GM21528 (cell line): Measurements from ENCODE around the gene SHISA9.

ENCODE experiments used
- ATAC-seq: cut with Tn5 transposase; IDR thresholded peaks from one replicate; pipeline ENCODE4 v1.9.1; 2021; ENCODE audit warnings: mild to moderate bottlenecking, moderate library complexity; ENCODE audit not compliant: unreplicated experiment, low FRiP score

SHISA9 gene

DNA sequence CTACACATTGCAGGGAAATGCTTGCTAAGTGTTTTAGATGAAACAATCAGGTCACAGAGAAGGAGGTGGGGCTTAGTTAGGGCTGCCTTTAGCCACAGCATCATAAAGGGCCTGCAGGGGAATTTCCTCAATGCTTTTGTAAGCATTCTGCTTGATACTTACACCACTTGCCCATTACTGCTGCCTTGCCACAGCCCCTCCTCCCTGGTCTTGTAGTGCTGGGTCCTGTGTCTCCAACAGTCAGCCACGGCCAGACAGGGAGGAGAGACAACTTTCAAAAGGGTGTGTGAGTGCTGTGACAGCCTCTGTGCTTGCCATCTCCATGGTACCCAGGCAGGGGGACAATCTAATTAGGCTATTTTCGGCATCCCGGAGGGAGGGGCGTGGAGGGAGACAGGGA is 111.2 kb downstream of the SHISA9 start:
- ATAC-seq = no peak

DNA sequence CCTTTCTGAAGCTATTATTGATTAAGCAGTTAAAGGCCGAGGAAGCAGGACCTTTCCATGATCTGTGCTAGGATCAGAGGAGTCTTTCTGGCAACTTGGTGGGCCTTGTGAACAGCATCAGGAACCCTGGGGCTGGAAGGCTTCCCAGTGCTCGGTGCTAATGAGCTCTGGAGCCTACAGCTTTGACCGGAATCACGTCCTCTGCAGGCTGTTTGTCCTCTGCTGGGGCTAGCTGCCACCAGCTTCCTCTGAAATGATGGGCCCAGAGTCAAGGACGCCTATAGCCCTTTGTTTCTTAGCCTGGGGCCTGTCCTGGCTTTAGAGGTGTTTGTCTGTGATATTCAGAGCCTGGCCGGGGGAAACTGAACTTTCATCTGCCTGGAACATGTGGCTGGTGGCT is 111.6 kb downstream of the SHISA9 start:
- no peak for ATAC-seq

GRCh38 chr16:13014476-13014875 is 113.1 kb downstream of the SHISA9 start:
- ATAC-seq = no peak

- ATAC-seq = no peak
These were observed 116.6 kb downstream of the SHISA9 start for GRCh38 chr16:13018026-13018425.

- ATAC-seq = no peak
These were observed 120.6 kb downstream of the SHISA9 start for GRCh38 chr16:13021996-13022395.

DNA sequence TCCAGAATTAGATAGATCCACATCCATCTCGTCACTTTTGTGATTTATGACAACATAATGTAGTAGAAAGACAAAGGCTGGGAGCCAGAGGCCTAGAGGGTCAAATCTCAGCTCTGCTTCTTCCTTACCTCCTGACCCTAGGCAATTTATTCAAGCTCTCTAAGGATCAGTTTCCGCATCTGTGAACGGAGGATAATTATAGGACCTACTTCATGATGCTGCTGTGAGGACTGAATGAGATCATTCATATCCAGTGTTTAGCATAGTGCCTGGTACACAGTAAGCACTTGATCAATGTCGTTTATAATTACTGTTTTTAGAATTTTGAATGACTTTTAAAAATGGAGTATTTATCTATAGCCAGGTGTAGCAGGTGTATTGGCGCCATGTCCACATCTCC is 128.4 kb downstream of the SHISA9 start:
- ATAC-seq = no peak

DNA sequence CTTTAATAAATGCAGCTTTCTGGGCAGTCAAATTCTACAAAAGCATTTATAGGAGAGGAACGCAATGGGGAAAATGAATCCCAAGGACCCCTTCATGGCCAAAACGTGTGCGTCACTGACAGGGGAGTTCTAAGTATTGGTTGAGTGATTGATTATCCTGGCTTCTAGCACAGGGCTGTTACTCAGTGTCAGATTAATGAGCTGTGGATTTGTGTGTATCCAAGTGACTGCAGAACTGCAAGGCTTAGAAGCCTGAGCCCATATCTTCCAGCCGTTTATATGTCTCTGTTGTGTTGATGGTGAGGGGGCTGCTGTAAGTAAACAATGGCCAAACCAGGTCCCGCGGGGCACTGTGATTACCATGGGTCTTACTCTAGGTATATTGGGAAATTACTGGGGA is 129.4 kb downstream of the SHISA9 start:
- ATAC-seq = no peak

GRCh38 chr16:13032911-13033310 is 131.5 kb downstream of the SHISA9 start:
- no peak for ATAC-seq

GRCh38 chr16:13036600-13036999 is 135.2 kb downstream of the SHISA9 start:
- no peak for ATAC-seq

DNA sequence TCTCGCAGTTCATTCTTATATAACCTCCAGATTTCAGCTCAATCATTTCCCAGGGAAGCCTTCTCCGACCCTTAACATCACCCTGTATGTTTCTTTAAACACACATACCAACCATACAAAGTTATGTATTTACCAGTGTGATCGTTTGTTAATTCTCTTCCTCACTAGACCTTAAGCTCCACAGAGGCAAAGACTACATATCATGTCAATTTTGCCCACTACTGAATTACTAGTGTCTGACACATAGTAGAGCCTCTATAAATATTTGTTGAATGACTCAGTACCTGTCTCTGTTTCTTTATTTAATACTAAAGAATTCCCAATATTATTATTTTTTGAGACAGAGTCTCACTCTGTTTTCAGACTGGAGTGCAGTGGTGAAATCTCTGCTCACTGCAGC is 137.2 kb downstream of the SHISA9 start:
- no peak for ATAC-seq

DNA sequence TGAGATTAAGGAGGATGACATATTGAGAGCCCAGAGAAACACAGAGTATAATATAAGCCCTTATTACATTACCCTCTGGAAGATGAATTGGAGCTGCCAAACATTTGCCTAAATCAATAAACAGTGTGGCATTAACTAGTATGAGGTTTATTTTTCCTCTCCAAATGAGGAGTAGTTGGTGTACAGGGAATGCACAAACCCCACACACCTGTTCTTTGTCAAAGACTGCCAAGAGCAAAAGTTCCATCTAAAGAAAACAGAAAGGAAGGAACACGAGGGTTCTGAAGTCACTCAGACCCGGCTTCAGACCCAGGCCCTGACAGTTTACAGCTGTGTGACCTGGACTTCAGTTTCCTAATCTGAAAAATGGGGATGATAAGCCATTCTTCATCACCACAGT is 138.1 kb downstream of the SHISA9 start:
- no peak for ATAC-seq

DNA sequence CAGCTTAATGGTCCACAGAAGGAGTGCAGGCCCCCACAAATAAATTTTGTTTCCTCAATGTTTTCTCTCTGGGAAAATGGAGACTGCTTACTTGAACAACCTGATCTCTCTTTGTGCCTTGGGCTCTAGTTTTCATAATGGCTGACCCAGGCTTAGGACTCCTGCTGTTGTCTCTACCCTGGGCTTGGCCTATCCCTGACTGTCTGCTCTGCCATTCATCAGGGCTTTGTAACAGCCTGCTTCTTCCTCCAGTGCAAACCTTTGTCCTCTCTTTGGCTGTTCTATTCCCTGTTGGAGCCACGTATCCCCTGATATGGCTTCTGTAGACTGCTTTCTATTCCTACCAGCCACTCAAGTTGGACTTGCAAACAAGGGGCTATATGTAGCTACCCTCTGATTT is 139.8 kb downstream of the SHISA9 start:
- no peak for ATAC-seq

- ATAC-seq = no peak
These were observed 140.4 kb downstream of the SHISA9 start for GRCh38 chr16:13041646-13042290.

- ATAC-seq = no peak
These were observed 140.9 kb downstream of the SHISA9 start for GRCh38 chr16:13042291-13042685.

- no peak for ATAC-seq
These were observed 144.8 kb downstream of the SHISA9 start for GRCh38 chr16:13046061-13046821.

DNA sequence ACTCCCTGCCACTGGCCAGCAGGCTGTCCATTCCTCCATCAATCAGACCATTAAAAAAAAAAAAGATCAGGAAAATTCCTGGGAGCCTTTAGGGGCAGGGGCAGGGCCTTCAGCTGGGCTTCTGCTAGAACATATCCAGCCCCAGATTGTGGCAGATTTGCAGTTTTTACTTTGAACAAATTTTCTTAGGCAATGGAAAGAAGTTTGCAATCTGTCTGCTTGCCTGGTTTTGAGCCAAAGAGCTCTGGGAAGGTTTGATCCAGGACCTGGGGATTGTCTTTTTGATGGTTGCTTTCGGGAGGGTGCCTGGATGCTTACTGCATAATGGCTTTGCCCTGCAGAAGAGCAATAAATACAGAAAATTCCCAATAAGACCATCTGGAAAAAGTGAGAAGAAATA is 145.9 kb downstream of the SHISA9 start:
- no peak for ATAC-seq

- ATAC-seq = no peak
These were observed 148.3 kb downstream of the SHISA9 start for GRCh38 chr16:13049688-13050087.

DNA sequence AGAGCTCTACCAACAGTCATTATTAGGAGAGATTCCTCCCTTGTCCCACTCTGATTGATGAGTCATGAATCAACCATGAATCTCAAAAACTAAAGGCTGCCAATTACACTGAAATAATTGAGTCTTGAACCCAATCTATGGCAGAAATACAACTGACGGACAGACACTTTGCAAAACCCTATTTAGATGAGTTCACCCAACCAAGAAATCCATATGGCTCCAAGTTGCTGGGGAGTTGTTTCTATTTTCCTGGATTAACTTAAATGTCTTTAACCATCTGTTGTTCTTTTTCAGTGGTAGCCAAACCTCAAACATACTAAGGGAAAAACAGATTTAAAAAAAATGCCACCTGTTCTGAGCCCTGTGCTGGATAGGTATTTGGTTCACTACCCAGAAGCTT is 151.0 kb downstream of the SHISA9 start:
- ATAC-seq = no peak

DNA sequence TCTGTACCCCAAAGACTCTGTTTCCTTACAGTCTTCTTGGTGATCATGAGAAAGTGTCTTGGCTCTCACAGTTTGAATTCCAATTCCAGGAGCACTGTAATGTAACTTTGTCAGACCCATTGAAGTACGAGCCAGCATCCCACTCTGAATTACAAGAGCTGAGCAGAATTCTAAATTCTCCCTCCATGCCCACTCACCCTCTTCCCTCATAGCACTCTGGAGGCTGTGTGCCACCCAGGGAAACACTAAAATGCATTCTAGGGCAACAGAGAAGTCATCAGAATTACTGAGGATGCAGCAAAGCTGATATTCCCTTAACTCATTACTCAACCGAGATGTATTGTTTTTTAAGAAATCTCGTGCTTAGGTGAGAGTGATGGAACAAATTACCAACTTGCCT is 154.1 kb downstream of the SHISA9 start:
- ATAC-seq = no peak

GRCh38 chr16:13056607-13057006 is 155.2 kb downstream of the SHISA9 start:
- no peak for ATAC-seq

DNA sequence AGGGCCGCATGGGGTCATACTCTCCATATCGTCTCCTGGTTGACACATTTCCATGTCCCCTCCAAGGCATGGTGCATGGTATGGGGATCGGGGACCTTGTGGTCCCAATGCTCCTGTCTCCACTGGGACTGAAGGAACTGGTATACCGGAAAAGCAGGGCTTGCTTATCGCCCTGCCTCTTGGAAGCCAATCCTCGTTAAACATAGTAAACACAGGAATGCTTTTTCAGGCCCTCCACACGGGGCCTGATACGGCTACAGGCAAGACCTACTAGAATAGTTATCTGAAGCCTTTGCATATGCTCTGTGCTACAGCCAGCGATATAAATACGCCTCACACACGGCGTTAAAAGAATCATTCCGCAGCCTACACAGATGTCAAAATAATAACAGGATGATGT is 159.5 kb downstream of the SHISA9 start:
- no peak for ATAC-seq

DNA sequence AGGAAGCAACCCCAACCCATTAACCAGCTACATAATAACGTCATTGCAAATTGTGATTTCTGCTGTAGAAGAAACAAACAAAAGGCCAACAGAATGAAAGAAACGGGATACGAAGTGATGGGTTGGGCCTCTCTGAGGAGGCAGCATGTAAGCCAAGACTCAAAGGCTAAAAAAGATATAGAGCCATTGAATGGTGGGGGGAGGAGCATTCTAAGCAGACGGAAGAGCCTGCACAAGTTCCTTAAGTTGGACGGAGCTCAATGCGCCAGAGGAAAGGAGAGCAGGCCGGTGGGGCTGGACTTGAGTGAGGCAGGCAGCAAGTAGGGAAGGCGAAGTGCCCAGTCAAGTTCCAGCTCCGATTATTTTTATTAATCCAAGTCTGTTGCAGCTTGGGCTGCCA is 160.3 kb downstream of the SHISA9 start:
- ATAC-seq = no peak
